HG02759 (cell line): ENCODE measurements around the gene GOLT1B.

ENCODE experiments used
- ATAC-seq: cut with Tn5 transposase; IDR thresholded peaks from one replicate; pipeline ENCODE4 v1.9.1; 2021; ENCODE audit warnings: mild to moderate bottlenecking, moderate library complexity; ENCODE audit not compliant: unreplicated experiment

The GOLT1B gene

GRCh38 chr12:21521541-21521940, 20.0 kb downstream of the GOLT1B start:
- ATAC-seq = no peak

DNA sequence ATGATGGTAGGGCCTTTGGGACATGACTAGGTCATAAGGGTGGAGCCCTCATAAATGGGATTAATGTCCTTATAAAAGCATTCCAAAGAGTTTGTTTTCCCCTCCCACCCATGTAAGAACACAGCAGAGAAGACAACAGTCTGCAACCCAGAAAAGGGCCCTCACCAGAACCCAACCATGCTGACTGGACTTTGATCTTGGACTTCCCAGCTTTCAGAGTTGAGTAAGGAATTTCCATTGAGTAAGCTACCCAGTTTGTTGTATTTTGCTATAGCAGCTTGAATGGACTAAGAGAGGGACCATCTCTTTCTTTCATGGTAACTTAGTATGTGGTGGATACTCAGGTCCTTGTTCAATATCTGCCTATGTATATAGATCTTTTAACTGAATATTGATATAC, 21.6 kb downstream of the GOLT1B start:
- ATAC-seq = no peak

DNA sequence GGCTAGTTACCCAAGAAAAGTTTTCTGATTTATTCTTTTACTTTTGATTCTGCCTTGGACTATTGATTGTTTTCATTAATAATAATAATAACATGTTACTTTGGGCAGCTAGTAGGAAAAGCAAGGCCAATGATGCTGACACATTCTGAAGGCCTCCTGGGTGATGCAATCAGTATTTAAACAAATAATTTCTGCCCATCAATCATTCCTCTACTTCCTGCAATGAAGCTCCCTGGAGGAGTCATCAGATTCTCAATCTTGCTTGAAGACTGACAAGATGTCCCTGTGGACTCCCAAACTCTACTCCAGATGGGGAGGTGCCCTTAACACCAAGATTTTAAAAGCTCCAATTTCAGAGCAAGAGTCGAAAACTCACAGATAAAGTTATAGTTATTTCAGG, 24.5 kb downstream of the GOLT1B start, which contains the start of gene SPX:
SPX (plus strand) TSS at position 244 of the 400 bp plus-strand sequence. CDS start 177 bp downstream, outside the sequence.
- ATAC-seq = no peak

- no peak for ATAC-seq
Measured at GRCh38 chr12:21526721-21527345, 25.2 kb downstream of the GOLT1B start.

- ATAC-seq = peak; percentile 96
Measured at GRCh38 chr12:21527451-21528180, 26.0 kb downstream of the GOLT1B start.

- ATAC-seq = no peak
Measured at GRCh38 chr12:21528953-21529352, 27.4 kb downstream of the GOLT1B start.

DNA sequence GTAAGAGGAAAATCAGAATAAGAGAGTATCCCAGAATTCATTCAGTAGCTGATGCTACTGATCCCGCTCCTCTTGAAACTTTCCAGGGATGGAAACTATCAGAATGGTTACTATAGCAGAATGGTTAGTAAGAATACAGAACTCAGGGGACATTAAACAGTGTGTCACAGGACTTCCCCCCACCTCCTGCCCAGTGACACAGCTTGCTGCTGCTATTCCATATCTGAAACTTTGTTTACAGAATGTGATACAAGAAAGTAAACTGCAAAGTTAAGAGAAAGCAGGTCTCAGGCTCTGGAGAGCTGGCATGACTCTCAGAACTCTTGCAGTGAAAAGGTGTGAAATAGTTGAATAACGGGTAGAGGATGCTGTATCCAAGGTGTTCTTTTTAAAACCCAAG, 27.9 kb downstream of the GOLT1B start:
- ATAC-seq = no peak

GRCh38 chr12:21538061-21538653, 36.6 kb downstream of the GOLT1B start:
- no peak for ATAC-seq

DNA sequence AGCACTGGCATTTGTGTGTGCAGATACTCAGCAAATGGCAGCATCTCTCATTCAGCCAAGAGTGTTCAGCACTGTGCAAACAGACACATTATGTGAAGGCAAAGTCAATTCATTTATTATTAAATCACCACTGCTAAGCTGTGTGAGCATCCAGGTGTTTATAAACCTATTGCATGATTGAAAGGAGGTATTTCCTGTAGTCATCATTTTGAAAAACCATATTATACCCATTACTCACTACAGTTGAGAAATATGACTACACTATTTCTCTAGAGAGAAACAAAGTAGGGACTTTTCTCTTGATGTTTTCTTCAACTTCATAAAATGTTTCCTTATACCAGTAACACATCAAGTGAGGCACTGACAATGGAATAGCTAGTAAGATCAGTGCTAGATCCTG, 38.2 kb downstream of the GOLT1B start:
- ATAC-seq = no peak

DNA sequence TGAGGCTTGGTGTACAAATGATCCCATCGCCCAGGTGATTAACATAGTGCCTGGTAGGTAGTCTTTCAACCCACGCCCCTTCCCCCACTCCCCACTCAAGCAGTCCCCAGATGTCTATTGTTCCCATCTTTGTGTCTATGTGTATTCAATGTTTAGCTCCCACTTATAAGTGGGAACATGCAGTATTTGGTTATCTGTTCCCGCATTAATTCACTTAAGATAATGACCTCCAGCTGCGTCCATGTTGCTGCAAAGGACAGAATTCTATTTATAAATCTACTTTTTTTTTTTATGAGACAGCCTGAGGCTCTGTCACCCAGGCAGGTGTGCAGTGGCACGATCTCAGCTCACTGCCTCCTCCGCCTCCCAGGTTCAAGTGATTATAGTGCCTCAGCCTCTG, 40.2 kb downstream of the GOLT1B start:
- no peak for ATAC-seq

- ATAC-seq = peak; percentile 48
Measured at GRCh38 chr12:21542403-21542802, 40.8 kb downstream of the GOLT1B start.

DNA sequence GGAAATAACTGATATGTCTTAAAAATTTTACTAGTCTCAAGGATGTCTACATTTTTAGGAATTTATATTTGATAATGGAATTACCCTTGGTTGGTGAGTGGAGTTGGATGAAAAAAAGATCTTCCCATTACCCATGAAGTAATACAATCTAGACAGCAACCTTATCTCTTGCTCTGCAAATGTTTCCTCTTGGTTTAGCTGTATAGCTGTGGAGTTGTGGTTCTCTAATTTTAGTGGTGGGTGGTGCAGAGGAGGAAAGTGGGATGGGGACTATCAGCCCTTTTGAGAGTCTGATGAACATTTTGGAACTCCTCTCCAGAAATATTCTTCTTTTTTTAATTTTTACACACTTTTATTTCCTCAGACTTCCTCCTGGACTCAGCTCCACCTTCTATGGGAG, 41.6 kb downstream of the GOLT1B start:
- ATAC-seq = no peak

DNA sequence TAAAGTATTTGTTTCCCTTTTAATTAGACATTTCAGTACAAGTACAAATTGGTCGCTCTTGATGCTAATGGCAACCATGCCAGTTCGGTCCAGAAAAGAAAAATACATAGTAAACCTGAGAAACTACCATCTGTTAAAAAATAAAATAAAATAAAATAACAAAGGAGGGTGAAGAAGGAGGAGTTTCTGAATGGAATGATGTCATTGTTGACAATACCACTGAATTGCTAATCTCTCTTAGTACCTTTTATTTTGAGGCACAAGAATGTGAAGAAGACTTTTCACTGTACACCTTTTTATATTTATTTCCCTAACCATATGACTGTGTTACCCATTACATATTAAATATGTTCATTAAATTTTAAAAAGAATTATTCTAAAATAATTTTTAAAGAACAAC, 44.0 kb downstream of the GOLT1B start:
- no peak for ATAC-seq

DNA sequence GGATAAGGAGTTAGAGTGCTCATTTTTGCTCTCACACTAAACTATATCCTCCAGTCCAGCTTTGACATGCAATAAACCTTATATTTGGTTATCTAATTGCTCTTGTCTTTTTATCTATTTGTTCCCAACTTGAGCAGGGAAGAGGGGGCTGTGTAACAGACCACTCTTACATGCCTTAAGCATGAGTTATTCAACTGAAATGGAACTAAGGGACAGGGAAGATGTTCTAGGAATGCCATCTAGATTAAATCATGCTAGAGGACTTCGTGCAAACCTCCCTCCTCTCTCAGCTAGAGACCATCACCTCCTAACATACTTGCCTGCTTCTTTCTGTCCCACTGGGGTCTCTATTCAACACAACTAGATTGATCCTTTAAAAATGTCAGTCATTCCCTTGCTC, 45.1 kb downstream of the GOLT1B start:
- ATAC-seq = no peak

DNA sequence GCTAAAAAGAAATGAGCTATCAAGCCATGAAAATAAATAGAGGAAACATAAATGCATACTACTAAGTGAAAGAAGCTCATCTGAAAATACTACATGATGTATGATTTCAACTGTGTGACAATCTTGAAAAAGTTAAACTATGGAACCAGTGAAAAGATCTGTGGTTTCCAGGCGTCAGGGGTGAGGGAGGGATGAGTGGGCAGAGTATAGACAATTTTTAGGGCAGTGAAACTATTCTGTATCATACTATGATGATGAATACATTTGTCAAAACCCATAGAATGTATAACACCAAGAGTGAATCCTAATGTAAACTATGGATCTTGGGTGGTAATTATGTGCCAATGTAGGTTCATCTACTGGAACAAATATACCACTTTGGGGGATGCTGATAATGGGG, 45.8 kb downstream of the GOLT1B start:
- no peak for ATAC-seq

- ATAC-seq = no peak
Measured at GRCh38 chr12:21551841-21552465, 50.4 kb downstream of the GOLT1B start.

GRCh38 chr12:21552635-21553328, 51.2 kb downstream of the GOLT1B start:
- no peak for ATAC-seq

DNA sequence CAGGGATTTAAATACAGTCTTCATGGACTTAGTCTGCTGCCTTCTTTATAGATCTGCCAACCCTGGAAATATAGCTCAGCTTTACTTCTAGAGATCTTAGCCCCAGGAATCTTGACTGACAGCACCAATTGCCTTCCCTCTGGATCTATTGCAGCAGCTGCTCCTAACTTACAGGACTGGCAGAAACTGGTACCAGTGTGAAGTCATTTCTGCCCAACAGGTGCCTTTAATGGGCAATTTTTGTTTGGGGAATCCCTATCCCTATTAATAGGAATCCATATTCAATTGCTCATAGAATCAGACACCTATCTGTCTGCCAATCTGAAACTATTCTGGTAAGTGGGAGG, 51.7 kb downstream of the GOLT1B start:
- no peak for ATAC-seq

GRCh38 chr12:21558100-21558679, 56.6 kb downstream of the GOLT1B start:
- no peak for ATAC-seq

- ATAC-seq = no peak
Measured at GRCh38 chr12:21559855-21560569, 58.4 kb downstream of the GOLT1B start.
